GM21717 (cell line): Measurements from ENCODE around the gene TTR.

Source experiments
- ATAC-seq: cut with Tn5 transposase; IDR thresholded peaks from one replicate; pipeline ENCODE4 v1.9.1; 2021; ENCODE audit warnings: mild to moderate bottlenecking, moderate library complexity; ENCODE audit not compliant: unreplicated experiment

TTR gene

GRCh38 chr18:31612124-31612523 lies 20.4 kb downstream of the TTR start:
- no peak for ATAC-seq

- ATAC-seq: no peak
Observed at GRCh38 chr18:31614044-31614443, 22.4 kb downstream of the TTR start.

DNA sequence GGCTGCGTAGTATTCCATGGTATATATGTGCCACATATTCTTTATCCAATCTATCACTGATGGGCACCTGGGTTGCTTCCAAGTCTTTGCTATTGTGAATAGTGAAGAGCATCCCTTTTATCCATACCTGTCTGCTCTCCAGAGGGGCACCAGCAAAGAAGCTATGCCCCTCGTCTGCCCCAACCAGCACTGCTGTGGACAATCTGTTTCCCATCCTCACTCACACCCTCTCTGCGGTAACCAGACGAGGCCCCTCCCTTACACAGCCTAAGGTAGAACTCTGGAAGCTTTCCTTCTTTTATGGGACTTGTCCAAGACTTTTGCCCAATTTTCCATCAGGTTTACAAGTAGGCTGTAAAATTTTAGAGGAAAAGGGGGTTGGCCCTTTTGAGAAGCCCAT lies 24.9 kb downstream of the TTR start:
- ATAC-seq: no peak

GRCh38 chr18:31617031-31617717 lies 25.5 kb downstream of the TTR start:
- ATAC-seq: no peak

GRCh38 chr18:31618801-31619200 lies 27.1 kb downstream of the TTR start:
- ATAC-seq: no peak

DNA sequence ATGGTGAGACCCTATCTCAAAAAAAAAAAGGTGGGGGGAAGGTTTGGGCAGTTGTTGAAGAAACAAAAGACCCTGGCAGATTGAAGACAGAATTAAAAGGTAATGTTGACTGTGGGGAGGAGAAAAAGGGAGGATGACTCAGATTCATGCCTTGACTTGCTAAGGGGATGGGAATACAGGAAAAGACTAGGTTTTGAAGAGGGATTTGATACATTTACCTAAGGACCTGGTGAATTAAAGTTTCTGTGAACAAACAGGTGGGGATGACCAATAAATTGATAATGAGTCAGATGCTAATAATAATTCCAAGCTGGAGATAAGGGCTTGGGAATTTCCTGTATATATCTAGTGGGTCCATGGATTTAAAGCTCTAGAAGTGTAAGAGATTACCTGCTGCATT lies 27.6 kb downstream of the TTR start:
- no peak for ATAC-seq

- ATAC-seq: no peak
Observed at GRCh38 chr18:31624892-31625640, 33.4 kb downstream of the TTR start.

DNA sequence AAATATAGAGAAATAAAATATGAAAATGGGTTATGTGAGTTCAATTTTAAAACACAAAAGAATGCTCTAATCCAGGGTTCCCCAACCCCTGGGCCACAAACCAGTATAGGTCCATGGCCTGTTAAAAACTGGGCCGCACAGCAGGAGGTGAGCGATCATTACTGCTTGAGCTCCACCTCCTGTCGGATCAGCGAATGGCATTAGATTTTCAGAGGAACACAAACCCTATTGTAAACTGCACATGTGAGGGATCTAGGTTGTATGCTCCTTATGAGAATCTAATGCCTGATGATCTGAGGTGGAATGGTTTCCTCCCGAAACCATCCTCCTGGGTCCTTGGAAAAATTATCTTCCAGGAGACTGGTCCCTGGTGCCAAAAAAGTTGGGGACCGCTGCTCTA lies 34.7 kb downstream of the TTR start:
- ATAC-seq: no peak

DNA sequence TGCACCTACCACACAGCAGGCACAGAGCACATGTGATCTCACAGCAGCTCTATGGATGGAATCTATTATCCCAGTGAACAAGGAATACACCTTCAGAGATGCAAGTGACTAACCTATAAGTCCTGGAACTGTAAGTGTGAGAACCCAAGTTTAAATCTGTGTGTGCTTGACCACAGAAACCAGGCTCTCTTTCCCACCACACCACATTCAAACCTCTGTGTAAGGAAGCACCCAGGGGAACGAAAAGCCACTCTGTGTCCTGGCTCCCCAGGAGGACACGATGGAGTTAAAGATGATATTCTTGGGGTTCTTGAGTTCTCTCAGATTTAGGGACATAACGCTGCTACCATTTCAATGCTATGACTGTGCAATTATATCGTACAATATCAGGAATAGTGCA lies 38.9 kb downstream of the TTR start:
- ATAC-seq: no peak

DNA sequence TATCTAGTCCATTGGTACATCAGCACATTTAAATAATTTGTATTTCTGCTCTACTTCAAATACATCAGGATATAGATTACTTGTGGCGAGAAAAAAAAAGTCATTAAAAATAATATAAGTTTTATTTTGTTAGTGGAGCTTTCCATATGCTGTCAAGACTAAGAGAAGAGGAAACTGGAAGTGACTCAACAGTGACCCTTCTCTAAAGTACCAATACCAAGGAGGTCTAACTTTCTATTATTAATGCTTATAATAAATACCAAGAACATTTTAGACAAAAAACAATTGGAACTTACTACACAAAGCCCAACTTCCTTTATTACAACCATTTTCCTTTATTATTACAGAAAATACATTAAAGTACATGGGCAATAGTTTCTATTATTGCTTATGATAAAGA lies 39.8 kb downstream of the TTR start:
- ATAC-seq: no peak

DNA sequence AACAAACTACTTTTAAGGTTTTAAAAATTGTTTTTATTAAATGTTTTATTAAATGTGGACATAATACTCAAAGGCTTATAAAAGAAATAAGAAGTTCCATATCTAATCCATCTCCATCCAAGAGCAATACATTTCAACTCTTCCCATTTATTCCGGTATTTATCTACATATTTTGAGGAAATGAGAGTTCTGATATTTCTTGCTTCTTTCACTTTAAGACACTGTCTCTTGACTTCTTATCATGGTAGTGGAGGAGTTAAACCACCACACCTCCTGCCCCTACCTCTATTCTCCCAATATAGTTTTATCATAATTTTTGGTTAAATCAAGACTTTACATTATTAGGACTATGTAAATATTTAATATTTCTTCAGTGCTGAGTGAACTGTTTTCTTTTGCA lies 40.7 kb downstream of the TTR start:
- no peak for ATAC-seq

- ATAC-seq: peak; percentile 7
Observed at GRCh38 chr18:31633392-31634330, 42.0 kb downstream of the TTR start.

DNA sequence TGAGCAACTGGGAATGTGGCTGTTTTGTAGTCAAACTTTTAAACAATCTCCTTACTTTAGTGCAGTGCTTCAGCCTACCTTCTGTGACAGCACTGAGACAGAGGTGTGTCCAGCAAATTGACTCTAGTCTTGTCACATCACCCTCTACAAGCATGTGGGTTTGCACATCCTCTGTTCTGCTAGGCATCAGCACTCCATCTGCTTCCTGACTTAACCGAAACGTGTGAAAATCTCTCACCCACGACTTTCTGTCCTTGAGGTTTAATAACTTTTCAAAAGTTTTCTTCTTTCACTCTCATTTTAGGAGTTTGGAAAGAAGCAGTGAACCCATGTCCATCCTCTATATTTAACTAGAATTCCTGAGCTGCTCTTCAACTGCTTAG lies 42.6 kb downstream of the TTR start:
- peak; percentile 97 for ATAC-seq

DNA sequence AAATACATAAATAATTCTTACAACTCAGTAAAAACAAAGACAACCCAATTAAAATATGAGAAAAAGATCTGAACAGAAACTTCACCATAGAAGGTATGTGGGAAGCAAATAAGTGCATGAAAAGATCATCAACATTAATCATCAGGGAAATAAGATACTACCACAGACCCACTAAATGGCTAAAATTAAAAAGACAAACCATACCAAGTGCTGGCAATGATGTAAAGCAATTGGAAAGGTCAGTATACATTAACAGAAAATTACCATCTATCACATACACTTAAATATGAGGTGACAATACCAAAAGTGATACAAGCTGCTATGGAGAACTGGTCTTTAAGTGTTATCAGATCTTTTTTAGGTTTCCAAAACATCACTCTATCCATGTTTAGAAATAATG lies 44.7 kb downstream of the TTR start:
- ATAC-seq: no peak

- ATAC-seq: no peak
Observed at GRCh38 chr18:31637445-31637844, 45.8 kb downstream of the TTR start.

DNA sequence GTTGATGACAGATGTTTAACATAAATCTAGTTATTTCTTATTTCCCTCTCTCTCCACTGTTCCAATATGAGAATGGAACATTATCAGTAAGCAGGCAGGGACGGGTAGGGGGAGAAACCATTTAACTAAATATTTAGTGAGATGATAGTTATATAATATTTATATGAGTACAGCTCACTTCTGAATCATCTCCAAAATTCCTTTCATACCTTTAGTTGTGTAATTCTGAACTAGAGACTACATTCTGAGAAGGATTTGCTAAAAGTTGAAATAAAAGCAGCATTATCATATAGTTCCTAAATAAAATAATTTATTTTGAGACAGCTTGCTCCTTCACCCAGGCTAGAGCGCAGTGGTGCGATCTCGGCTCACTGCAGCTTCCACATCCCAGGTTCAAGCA lies 51.3 kb downstream of the TTR start:
- no peak for ATAC-seq

- ATAC-seq: no peak
Observed at GRCh38 chr18:31645411-31645810, 53.7 kb downstream of the TTR start.

- no peak for ATAC-seq
Observed at GRCh38 chr18:31646332-31647126, 54.9 kb downstream of the TTR start.

DNA sequence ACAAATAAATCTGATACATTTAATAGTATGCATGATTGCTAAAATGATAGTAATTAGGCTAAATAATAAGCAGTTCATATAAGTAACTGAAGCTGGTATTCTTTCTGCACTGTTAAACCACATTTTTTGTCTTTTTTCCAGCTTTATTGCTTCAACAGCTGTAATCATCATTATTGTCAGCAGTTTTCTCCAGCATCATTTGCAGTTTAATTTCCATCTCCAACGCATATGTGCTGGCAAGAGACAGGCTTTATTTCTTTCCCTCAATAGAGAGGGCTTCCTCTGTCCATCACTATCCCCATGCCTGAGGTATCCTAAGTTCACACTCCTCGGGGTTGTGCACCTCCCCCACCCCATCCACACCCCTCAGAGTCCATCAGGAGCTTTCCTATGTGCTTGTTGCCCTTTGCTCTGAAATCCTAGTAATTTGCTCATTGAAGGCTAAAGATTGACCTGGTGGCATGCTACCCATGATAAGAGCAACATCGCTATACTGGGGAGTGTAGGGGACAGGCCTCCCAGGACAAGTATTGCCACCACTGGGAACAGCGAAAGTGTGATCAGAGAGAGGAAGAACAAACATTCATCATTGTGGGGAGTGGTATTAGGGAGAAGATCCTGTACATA lies 55.6 kb downstream of the TTR start:
- no peak for ATAC-seq
